ENCODE measurements around the gene SFT2D1. TPM values are rescaled to one million over a fixed set of nuclear protein-coding genes. Genes with fewer than 3 reads are reported as not detected.
"Not testable (repeated sequence)": the region's sequence is repeated elsewhere in the genome, so short reads cannot be mapped to it uniquely, and the experiment has no call there.

SFT2D1 gene
- 10 to 100 TPM; 45.7 to 64.6 TPM for total RNA-seq
- polyA plus RNA-seq (ENCODE audit: insufficient read depth, low read depth, low replicate concordance) = 68.3 TPM
- long read RNA-seq, donor 1, transcript SFT2D1-201 (8 exons, 1,079 nt) = major isoform, 51 of 86 reads
- long read RNA-seq, donor 1, partial matches to known transcripts = 21 of 86 reads
- long read RNA-seq, donor 1, other reads (novel, unspliced or antisense) = 13 of 86 reads
- long read RNA-seq, donor 2, transcript SFT2D1-201 (8 exons, 1,079 nt) = major isoform, 26 of 46 reads
- long read RNA-seq, donor 2, partial matches to known transcripts = 7 of 46 reads
- long read RNA-seq, donor 2, other reads (novel, unspliced or antisense) = 12 of 46 reads

DNA sequence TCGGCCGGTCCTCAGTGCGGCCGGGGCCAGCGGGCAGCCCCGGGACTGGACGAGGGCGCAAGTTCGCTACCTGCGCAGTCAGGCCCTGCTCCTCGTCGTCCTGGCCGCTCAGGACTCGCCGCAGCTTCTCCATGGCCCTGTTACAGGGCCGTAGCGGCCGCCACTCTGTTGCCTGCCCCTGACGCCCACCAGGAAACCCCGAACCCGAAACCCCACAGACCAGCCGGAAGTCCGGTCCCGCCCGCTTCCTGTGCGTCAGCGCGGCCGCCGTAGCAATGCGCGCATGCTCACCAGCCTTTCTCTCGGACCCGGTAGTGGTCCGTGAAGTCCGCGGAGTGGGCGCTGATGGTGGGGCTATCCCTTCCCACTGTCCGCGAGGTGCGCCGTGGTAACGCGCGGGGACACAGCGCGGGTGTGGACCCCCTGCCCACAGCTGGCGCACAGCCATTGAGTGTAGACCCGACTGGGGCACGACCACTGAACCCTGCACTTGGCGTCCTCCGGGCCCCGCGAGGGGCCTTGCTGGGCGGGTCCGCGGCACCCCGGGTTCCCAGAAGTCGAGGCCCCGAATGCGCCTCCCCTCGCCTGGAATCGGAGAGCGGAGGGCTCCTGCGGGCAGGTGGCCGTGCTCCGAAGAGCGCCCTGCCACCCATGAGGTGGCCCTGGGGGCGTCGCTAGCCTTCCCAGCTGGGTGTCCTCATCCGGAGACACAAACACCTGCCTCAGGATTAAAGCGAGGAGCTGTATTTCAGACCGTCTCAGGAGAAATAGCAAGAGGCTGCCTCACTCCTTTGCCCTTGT, at the start of gene SFT2D1:
TSS of gene SFT2D1 (minus strand) at position 197 of the 801 bp plus-strand sequence. CDS start at position 133, 64 bp downstream.
- no peaks in the 10 kb centered on the region for H3K36me3 ChIP-seq (ENCODE audit: low read depth, missing control alignments)
- DNase-seq = peak; percentile 91
- TF ChIP-seq CTCF (IDR thresholded peaks at IDR 0.05) (no peak), POLR2A (IDR thresholded peaks at IDR 0.05) (no peak)
- no peaks in the 10 kb centered on the region for H3K27me3 ChIP-seq
- H3K4me1 ChIP-seq = peaks cover 16% of the 10 kb centered on the region
- intact Hi-C loops (cut with DNase I; ENCODE audit: low total_unique reads) = no loop called here
- no peaks in the 10 kb centered on the region for H3K9me3 ChIP-seq
- H3K27ac ChIP-seq = peak within 1 kb of the TSS; percentile 85 to 86
- H3K4me3 ChIP-seq = peak within 1 kb of the TSS; percentile 89 to 97
- 0% methylated on average over 16 to 36 of the region's 73 CpGs for WGBS, 2 donors

GRCh38 chr6:166389119-166389518, 46.8 kb upstream of the SFT2D1 start:
- Histone ChIP-seq H3K27me3 (no peaks in the 10 kb centered on the region), H3K4me1 (peaks cover 1% of the 10 kb centered on the region), H3K36me3 (ENCODE audit: low read depth, missing control alignments) (no peaks in the 10 kb centered on the region), H3K4me3 (no peak overlapping the region), H3K9me3 (no peaks in the 10 kb centered on the region), H3K27ac (no peak overlapping the region)
- TF ChIP-seq POLR2A (IDR thresholded peaks at IDR 0.05) (no peak), CTCF (IDR thresholded peaks at IDR 0.05) (no peak)
- no peak for DNase-seq
- 48 to 65% methylated on average over 3 of the region's 3 CpGs for WGBS, 2 donors
- intact Hi-C loops (cut with DNase I; ENCODE audit: low total_unique reads) = no loop called here

- Histone ChIP-seq H3K4me1 (peaks cover 5% of the 10 kb centered on the region), H3K36me3 (ENCODE audit: low read depth, missing control alignments) (no peaks in the 10 kb centered on the region), H3K27me3 (no peaks in the 10 kb centered on the region), H3K9me3 (no peaks in the 10 kb centered on the region), H3K4me3 (no peak overlapping the region), H3K27ac (no peak overlapping the region)
- TF ChIP-seq POLR2A (IDR thresholded peaks at IDR 0.05) = no peak
- no peak for TF ChIP-seq CTCF (IDR thresholded peaks at IDR 0.05)
- intact Hi-C loops (cut with DNase I; ENCODE audit: low total_unique reads) = no loop called here
- DNase-seq = no peak
- 89 to 92% methylated on average over 10 to 13 of the region's 13 CpGs for WGBS, 2 donors
Observed at GRCh38 chr6:166388290-166389004, 46.1 kb upstream of the SFT2D1 start.

DNA sequence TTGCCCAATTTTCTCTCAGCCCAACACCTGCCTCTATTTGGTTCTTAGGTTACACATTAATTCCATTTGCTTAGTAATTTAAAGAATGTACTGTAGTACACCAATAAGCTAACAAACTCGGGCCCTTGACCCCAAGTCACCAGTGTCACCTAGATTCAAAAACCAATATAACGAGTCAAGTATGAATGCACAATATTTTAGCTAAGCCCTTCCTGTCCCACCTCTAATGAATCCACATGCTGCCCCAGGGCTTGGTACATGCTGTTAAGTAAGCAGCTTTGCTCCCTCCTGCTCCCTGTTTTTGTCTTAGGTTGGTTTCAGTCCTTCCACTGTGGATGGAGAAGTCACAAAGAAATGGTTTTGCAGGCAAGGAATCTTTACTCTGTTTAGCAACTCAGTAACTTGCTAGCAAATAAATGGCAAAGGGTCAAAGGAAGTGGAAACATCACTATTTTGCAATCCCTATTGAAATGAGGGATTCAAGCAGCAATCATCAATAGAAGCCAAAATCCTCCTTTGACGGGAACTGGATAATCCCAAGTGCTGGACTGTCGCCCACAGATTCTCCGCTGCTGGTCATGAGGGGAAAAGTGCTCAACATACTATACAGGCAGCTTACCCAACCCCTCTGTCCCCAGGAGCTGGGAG, 45.4 kb upstream of the SFT2D1 start:
- Histone ChIP-seq H3K9me3 (no peaks in the 10 kb centered on the region), H3K4me1 (peaks cover 5% of the 10 kb centered on the region), H3K27me3 (no peaks in the 10 kb centered on the region), H3K4me3 (no peak overlapping the region), H3K36me3 (ENCODE audit: low read depth, missing control alignments) (no peaks in the 10 kb centered on the region), H3K27ac (no peak overlapping the region)
- no peak for DNase-seq
- TF ChIP-seq POLR2A (IDR thresholded peaks at IDR 0.05) (no peak), CTCF (IDR thresholded peaks at IDR 0.05) (no peak)
- 75 to 81% methylated on average over 5 of the region's 5 CpGs for WGBS, 2 donors
- intact Hi-C loops (cut with DNase I; ENCODE audit: low total_unique reads) = no loop called here

DNA sequence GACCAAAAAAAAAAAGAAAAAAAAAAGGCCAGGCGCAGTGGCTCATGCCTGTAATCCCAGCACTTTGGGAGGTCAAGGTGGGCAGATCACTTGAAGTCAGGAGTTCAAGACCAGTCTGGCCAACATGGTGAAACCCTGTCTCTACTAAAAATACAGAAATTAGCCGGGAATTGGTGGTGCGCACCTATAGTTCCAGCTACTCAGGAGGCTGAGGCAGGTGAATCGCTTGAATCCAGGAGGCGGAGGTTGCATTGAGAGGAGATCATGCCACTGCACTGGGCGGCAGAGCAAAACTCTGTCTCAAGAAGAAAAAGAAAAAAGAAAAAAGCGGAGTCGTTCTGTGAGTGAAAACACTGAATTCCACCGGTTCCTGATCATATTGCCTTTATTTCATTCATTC, 44.8 kb upstream of the SFT2D1 start:
- 96 to 97% methylated on average over 9 of the region's 9 CpGs for WGBS, 2 donors
- not testable (repeated sequence) for H3K4me1 ChIP-seq

More for the DNA sequence above, 44.8 kb upstream of the SFT2D1 start:
- H3K27ac ChIP-seq; H3K36me3 ChIP-seq (ENCODE audit: low read depth, missing control alignments); intact Hi-C loops (cut with DNase I; ENCODE audit: low total_unique reads); DNase-seq; H3K9me3 ChIP-seq; H3K4me3 ChIP-seq; H3K27me3 ChIP-seq: not testable (repeated sequence)

All from testis (tissue), 5 donors.